ENCODE results near the gene PITX3.
"Not testable (repeated sequence)": the region's sequence is repeated elsewhere in the genome, so short reads cannot be mapped to it uniquely, and the experiment has no call there.

The PITX3 gene

GRCh38 chr10:102255404-102255803 is 14.1 kb upstream of the PITX3 start:
- DNase-seq (ENCODE audit: low read depth) = no peak

- no peak for DNase-seq (ENCODE audit: low read depth)
Measured at GRCh38 chr10:102254426-102254825, 13.1 kb upstream of the PITX3 start.

DNA sequence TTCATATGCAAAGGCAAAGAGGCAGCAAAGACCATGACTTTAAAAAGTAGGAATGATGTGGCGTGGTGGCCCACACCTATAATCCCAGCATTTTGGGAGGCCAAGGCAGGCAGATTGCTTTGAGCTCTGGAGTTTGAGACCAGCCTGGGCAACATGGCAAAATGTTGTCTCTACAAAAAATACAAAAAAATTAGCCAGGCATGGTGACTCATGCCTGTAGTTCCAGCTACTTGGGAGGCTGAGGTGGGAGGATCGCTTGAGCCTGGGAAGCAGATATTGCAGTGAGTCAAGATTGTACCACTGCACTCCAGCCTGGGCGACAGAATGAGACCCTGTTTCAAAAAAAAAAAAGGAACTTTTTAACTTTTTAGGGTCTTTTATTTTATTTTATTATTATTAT is 11.2 kb upstream of the PITX3 start:
- not testable (repeated sequence) for DNase-seq (ENCODE audit: low read depth)

DNA sequence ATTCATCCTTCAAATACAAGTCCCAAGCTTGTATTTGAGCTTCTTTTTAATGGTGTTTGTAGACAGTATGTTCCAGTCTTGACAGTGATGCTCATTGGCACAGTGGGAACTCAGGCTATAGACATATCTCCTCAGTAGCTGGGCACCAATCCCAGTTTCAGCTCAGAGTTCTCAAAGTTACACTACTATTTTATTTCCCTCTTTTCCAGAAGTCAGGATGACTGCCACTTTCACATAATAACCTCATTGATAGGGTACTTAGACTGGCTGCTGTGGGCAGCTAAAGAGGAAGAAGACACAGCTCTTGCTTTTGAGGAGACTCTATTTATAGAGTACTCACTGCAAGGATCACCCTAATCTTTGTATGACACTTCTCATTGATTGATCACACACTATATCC is 6.4 kb upstream of the PITX3 start:
- no peak for DNase-seq (ENCODE audit: low read depth)

- DNase-seq (ENCODE audit: low read depth) = no peak
Measured at GRCh38 chr10:102246261-102246660, 4.9 kb upstream of the PITX3 start.

- DNase-seq (ENCODE audit: low read depth) = no peak
Measured at GRCh38 chr10:102245932-102246251, 4.6 kb upstream of the PITX3 start.

GRCh38 chr10:102245082-102245931 is 4.0 kb upstream of the PITX3 start, which contains the start of gene GBF1:
TSS of gene GBF1 (plus strand) at chr10:102245532. CDS start at chr10:102258939, 13,407 bp downstream.
- DNase-seq (ENCODE audit: low read depth) = peak; percentile 99

- no peak for DNase-seq (ENCODE audit: low read depth)
Measured at GRCh38 chr10:102243309-102243708, 2.0 kb upstream of the PITX3 start.

- no peak for DNase-seq (ENCODE audit: low read depth)
Measured at GRCh38 chr10:102242118-102242485, 790 bp upstream of the PITX3 start.

- DNase-seq (ENCODE audit: low read depth) = no peak
Measured at GRCh38 chr10:102241032-102241443, 274 bp downstream of the PITX3 start.

GRCh38 chr10:102240467-102241031 is 763 bp downstream of the PITX3 start:
- DNase-seq (ENCODE audit: low read depth) = no peak

DNA sequence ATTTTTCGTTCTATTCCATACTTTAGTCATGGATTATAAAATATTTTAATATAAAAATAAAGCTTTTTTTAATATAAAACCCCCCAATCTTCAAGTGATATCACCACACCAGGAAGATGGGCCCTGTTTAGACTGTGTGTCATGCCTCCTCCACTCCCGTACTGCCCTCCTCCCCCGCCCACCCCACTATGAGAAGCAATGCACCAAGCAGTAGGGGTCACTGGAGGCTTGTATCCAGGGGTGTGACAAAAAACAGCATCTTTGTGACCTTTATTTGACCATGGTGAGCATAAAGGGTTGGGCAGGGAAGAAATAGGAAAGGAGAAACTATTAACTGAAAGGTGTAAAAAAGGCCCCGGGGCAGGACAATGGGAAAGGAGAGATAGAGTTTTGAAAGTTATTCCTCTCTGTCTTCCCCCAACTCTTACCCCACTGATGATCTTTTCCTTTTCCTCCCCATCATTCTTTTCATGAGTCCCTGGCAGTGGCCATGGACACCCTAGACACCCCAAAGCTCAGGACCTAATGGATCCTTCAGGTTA is 3.5 kb downstream of the PITX3 start:
- DNase-seq (ENCODE audit: low read depth) = no peak

DNA sequence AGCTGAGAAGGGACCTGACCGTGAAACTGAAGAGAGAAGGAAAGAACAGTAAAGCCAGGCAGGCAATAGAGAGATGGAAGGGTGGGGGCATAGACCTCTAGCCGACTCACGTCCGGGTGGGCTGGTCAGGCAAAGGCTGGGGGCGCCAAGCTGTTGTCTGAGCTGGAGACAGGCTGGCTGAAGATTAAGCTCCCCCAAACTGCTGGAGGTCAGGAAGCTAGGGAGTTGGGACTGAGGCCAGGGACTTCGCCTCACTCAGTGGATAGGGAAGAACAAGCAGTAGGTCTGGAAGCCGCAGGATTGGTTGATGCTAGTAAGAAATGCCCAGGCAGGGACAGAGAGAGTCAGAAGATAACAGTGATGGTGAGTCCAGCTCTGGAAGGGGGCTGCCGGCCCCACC is 5.3 kb downstream of the PITX3 start:
- DNase-seq (ENCODE audit: low read depth) = no peak

DNA sequence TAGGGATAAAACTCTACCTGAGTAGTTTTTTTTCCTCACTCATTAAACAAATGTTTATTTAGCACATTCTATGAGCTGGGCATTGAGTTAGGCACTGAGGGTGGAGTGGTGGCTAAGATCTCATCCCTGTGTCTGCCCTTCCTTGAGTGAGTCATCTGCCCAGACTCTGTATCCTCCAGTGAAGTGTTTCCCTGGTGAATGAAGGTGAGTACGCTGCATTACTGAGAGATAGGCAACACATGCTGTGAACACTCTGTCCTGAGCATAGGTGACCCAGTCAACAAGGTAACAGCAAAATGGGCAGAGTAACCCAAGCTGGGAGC is 5.8 kb downstream of the PITX3 start:
- DNase-seq (ENCODE audit: low read depth) = no peak

- DNase-seq (ENCODE audit: low read depth) = no peak
Measured at GRCh38 chr10:102234888-102235597, 6.3 kb downstream of the PITX3 start.

DNA sequence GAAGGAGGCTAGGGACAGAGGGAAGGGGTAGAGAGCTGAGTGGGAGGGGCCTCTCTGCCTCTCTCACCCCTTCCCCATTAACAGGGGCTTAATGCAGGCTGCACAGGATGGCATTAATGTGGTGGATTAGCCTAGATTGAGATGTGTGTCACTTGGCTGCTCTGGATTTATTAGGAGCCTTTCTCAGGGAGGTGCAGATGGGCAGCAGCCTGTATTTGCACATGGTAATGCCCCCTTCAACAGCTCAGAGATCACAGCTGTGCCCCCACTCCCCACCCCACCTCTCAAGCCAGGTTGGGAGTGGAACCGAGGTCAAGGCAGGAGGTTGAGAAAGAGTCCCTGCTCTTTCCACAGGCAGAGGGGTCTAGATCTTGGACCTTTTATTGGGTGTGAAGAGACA is 7.3 kb downstream of the PITX3 start:
- DNase-seq (ENCODE audit: low read depth) = no peak

GRCh38 chr10:102231357-102232318 is 9.7 kb downstream of the PITX3 start:
- no peak for DNase-seq (ENCODE audit: low read depth)

DNA sequence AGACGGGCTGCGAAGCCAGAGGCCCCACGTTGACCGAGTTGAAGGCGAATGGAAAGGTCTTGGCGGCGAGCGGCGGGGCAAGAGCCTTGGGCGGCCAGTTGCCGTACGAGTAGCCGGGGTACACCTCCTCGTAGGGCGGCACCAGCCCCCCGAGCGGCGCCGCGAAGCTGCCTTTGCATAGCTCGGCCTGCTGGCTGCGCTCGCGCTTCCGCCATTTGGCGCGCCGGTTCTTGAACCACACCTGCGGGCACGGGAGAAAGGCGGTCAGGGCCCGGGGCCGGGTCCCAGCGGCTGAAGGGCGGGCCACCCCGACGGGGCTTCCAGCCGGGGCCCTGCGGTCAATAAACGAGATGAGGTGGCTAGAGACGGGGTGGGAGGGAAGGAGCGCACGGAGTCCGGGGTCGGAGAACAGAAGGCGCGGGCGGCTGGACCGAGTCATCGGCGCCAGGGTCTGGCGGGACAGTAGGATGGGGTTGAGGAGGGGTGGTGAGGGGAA is 10.4 kb downstream of the PITX3 start:
- no peak for DNase-seq (ENCODE audit: low read depth)

DNA sequence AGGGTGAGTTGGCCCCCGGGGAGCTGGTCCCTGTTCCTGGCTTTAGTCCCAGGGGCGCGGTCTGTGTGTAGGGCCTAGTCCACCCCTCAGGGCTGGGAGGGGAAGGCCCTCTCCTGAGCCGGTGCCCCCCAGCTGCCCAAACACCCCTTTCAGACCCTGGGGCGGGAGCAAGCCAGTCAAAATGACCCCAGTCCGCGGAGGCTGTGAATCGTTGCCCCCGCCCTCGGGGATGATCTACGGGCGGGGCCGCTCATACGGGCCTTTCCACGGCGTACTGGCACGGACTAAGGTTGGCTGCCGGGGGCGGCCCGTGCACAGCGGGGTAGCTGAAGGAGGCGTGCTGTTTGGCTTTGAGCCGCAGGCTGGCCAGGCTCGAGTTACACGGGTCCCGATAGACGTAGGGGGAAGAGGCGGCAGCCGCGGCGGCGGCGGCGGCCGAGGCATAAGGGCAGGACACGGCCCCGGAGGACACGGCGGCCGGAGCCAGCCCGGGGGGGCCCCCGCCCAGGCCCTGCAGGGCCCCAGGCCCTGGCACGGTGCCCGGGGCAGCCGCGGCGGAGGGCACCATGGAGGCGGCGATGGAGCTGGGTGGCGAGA is 10.9 kb downstream of the PITX3 start:
- DNase-seq (ENCODE audit: low read depth) = peak; percentile 55

DNA sequence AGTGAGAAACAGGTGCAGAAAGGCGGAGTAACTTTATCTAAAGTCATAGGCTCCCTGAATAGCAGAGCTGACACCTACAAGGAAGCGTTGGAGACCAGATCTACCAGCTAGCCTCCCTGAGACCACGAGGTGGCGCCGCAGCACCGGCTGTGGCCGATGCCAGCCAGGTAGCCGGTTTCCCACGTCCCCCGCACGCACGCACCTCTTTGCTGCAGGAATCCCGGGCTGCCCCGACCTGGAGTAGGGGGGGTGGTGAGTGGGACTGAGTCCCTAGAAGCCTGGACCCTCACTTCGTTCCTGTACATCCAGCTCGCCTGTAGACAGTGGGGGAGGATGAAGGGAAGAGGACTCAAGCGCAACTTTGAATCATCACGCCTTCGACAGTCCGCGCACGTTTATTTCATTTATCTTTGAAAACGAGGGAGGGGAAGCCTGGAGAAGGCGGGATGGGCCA is 11.5 kb downstream of the PITX3 start:
- DNase-seq (ENCODE audit: low read depth) = peak; percentile 50

DNA sequence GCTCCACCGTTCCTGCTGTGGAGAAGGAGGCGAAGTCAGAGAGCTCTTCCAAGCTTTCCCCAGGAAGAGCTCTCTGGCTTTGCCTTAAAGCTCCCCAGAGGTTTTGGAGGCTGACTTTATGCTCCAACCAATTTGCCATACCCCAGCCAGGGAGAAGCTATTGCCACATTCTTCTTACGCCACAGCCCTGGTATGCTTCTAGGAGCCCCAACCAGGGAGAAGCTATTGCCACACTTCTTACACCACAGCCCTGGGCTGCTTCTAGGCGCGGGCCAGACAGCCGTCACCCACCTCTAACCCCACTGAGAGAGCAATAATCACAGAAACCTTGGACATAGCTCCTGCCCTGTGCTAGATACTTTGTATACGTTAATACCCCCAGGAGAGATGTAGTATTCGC is 14.3 kb downstream of the PITX3 start:
- peak; percentile 43 for DNase-seq (ENCODE audit: low read depth)
